ENCODE data around the gene GBP5. TPM values are rescaled to one million over a fixed set of nuclear protein-coding genes. Genes with fewer than 3 reads are reported as not detected.
"Not testable (repeated sequence)": the region's sequence is repeated elsewhere in the genome, so short reads cannot be mapped to it uniquely, and the experiment has no call there.

The GBP5 gene
- total and polyA plus RNA-seq, 12 donors, result 0.18 to 31.0 (median 2.4) TPM

GRCh38 chr1:89305493-89305892 lies 32.8 kb upstream of the GBP5 start:
- Histone ChIP-seq H3K36me3 (replicated peaks in 1 of 2) (no peaks in the 10 kb centered on the region), H3K4me3 (no peak overlapping the region), H3K27me3 (no peaks in the 10 kb centered on the region), H3K4me1 (replicated peaks in 1 of 2) (peaks cover 3 to 9% of the 10 kb centered on the region in 2 donors), H3K27ac (no peak overlapping the region), H3K9me3 (replicated peaks in 1 of 3) (no peaks in the 10 kb centered on the region)
- DNase-seq, result no peak
- intact Hi-C loops (cut with DNase I), result no loop called here
- 59 to 76% (median 65%) methylated on average over 2 of the region's 2 CpGs for WGBS, 4 donors
- TF ChIP-seq POLR2A (IDR thresholded peaks at IDR 0.05), result no peak
- TF ChIP-seq CTCF (IDR thresholded peaks at IDR 0.05), result no peak

- DNase-seq, result no peak
- H3K27me3 ChIP-seq, result no peaks in the 10 kb centered on the region
- intact Hi-C loops (cut with DNase I), result no loop called here
- no peak overlapping the region for H3K27ac ChIP-seq
- no peak overlapping the region for H3K4me3 ChIP-seq
- peaks cover 0 to under 1% of the 10 kb centered on the region in 2 donors for H3K4me1 ChIP-seq (replicated peaks in 1 of 2)
- WGBS, 4 donors, result 74 to 97% (median 76%) methylated on average over 2 of the region's 2 CpGs
- H3K36me3 ChIP-seq (replicated peaks in 1 of 2), result no peaks in the 10 kb centered on the region
- no peak for TF ChIP-seq CTCF (IDR thresholded peaks at IDR 0.05)
- no peaks in the 10 kb centered on the region for H3K9me3 ChIP-seq (replicated peaks in 1 of 3)
Measured at GRCh38 chr1:89304572-89305230, 32.0 kb upstream of the GBP5 start.

DNA sequence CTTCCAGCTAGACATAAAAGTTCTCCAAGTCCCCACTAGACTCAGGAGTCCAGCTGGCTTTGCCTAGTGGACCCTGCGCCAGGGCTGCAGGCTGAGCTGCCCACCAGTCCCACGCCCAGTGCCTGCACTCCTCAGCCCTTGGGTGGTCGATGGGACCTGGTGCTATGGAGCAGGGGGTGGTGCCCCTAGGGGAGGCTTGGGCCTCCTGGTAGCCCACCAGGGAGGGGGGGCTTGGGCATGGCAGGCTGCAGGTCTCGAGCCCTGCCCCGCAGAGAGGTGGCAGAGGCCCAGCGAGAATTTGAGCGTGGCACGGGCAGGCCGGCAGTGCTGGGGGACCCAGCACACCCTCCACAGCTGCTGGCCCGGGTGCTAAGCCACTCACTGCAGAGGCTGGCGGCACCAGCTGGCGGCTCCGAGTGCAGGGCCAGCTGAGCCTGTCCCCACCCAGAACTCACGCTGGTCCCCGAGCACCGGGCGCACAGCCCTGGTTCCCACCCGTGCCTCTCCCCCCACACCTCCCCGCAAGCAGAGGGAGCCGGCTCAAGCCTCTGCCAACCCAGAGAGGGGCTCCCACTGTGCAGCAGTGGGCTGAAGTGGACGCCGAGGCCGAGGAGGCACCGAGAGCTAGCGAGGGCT lies 30.2 kb upstream of the GBP5 start:
- TF ChIP-seq POLR2A (IDR thresholded peaks at IDR 0.05), result no peak
- TF ChIP-seq CTCF (IDR thresholded peaks at IDR 0.05), result no peak
- WGBS, 4 donors, result 92 to 96% (median 93%) methylated on average over 6 to 25 of the region's 25 CpGs
- H3K4me3 ChIP-seq, result no peak overlapping the region
- H3K36me3 ChIP-seq (replicated peaks in 1 of 2), result no peaks in the 10 kb centered on the region
- intact Hi-C loops (cut with DNase I), result no loop called here
- H3K4me1 ChIP-seq (replicated peaks in 1 of 2), result no peaks in the 10 kb centered on the region
- H3K27ac ChIP-seq, result no peak overlapping the region
- DNase-seq, result no peak
- no peaks in the 10 kb centered on the region for H3K27me3 ChIP-seq
- no peaks in the 10 kb centered on the region for H3K9me3 ChIP-seq (replicated peaks in 1 of 3)

DNA sequence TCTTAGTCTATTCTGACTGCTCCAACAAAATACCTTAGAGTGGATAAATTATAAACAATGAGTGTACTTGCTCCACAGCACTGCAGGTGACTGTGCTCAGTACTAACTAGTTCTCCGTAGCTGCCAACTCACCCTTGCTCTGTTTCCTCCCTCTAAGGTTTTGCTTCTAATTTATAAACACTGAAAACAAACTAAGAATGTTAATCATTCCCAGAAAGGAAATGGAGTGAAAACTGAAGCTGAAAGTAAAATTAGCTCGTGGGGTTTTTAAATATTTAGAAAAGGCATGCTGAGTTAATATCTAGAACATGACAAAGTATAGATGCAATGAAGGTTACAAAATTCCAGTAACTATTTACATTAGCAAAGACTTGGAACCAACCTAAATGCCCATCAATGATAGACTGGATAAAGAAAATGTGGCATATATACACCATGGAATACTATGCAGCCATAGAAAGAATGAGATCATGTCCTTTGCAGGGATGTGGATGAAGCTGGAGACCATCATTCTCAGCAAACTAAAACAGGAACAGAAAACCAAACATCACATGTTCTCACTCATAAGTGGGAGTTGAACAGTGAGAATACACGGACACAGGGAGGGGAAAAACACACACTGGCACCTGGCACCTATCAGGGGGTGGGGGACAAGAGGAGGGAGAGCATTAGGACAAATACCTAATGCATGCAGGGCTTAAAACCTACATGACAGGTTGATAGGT lies 27.2 kb upstream of the GBP5 start:
- H3K4me1 ChIP-seq (replicated peaks in 1 of 2); intact Hi-C loops (cut with DNase I); DNase-seq; H3K36me3 ChIP-seq (replicated peaks in 1 of 2); H3K4me3 ChIP-seq; H3K27ac ChIP-seq; H3K9me3 ChIP-seq (replicated peaks in 1 of 3); H3K27me3 ChIP-seq: not testable (repeated sequence)
- 51 to 60% (median 55%) methylated on average over 3 of the region's 3 CpGs for WGBS, 4 donors
